Fibroblast of skin of left quadriceps (primary cell): ENCODE data around the gene TMEM69.
A peak's percentile ranks its signal among the peaks of the same experiment; 100 is the strongest.
"Not testable (repeated sequence)": the region's sequence is repeated elsewhere in the genome, so short reads cannot be mapped to it uniquely, and the experiment has no call there.

Source experiments
- DNase-seq, 2 experiments: peaks; one replicate each; pipeline ENCODE4 v3.0.0-alpha.2; 2013; ENCODE audit warnings: low read depth in 2 of 2

The TMEM69 gene

GRCh38 chr1:45678489-45678888 lies 9.5 kb upstream of the TMEM69 start:
- no peak for DNase-seq

DNA sequence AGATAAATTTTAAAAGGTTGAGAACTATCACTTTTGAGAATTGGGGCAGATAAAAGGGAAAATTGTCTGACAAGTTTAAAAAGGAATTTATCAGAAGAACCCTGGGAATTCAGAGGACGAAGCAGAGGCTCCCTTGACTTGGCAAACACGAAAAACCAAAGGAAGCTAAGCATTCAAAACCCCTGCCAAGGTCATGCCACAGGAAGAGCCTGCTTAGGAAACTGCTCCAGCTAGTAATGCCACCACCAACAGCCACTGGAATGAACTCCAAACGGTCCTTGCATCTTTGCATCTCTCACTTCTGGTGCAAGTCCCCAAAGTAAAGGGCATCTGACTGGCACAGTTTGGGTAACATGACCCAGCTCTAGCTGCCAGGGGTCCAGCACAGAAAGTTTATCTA lies 8.9 kb upstream of the TMEM69 start:
- no peak for DNase-seq

GRCh38 chr1:45682942-45683341 lies 5.0 kb upstream of the TMEM69 start:
- no peak for DNase-seq

- no peak for DNase-seq
Measured at GRCh38 chr1:45684402-45684801, 3.6 kb upstream of the TMEM69 start.

GRCh38 chr1:45685308-45686014 lies 2.5 kb upstream of the TMEM69 start:
- no peak for DNase-seq

- no peak for DNase-seq
Measured at GRCh38 chr1:45686015-45686287, 2.0 kb upstream of the TMEM69 start.

DNA sequence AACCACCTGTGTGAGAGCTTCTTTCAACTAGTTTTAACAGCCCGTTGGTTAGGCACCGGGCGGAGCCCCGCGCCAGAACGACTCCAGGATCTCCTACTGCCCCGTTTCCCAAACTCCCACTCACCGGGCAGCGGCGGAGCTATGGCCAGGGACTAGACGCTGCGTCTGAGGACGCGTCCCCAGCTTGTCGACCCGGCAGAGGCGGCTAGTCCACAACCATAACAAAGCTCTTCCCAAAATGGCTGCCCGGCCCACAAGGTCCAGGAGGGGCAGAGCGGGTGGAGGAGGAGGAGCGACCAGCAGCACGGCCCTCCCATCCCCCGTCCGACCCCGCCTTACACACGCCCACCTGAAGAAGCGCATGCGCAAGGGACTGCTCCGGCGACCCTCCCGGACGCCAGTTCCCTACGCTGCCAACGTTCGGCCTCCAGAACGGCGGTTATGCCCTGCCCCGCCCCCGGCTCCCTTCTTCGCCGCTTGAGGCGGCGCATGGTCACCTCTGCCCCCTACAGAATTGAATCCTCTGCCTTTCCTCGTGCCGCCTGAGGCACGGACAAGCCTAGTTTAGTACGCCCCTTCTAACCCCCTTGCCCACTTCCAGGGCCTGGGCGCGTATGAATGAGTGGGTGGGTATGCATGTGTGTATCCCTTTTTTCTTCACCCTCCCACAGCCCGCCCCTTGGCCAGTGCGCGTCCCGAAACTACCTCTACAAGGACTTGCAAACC lies 1.5 kb upstream of the TMEM69 start, which contains the start of gene GPBP1L1:
Gene GPBP1L1, minus strand, starts transcription at position 246 of the 726 bp plus-strand sequence. CDS start 27,446 bp downstream, outside the sequence.
- DNase-seq = peak; percentile 89 to 91

GRCh38 chr1:45687014-45687753 lies 797 bp upstream of the TMEM69 start:
- DNase-seq = peak; percentile 98

- DNase-seq = not testable (repeated sequence)
Measured at GRCh38 chr1:45693811-45694210, 5.8 kb downstream of the TMEM69 start.

- no peak for DNase-seq
Measured at GRCh38 chr1:45694823-45695222, 6.8 kb downstream of the TMEM69 start.

GRCh38 chr1:45704637-45705036 lies 16.7 kb downstream of the TMEM69 start:
- DNase-seq = no peak

DNA sequence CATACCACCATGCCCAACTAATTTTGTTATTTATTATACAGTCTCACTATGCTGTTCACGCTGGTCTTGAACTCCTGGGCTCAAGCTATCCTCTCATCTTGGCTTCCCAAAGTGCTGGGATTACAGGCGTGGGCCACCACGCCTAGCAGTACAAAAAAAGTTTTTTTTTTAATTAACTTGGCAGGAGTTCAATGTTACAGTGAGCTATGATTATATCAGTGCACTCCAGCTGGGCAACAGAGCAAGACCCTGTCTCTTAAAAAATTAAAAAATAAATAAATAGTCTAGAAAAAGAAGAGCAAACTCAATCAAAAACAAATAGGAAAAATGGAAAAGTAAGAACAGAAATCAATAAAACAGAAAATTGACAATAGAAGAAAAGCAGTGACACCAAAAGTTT lies 25.7 kb downstream of the TMEM69 start:
- DNase-seq = no peak

GRCh38 chr1:45716700-45717099 lies 28.7 kb downstream of the TMEM69 start:
- no peak for DNase-seq

DNA sequence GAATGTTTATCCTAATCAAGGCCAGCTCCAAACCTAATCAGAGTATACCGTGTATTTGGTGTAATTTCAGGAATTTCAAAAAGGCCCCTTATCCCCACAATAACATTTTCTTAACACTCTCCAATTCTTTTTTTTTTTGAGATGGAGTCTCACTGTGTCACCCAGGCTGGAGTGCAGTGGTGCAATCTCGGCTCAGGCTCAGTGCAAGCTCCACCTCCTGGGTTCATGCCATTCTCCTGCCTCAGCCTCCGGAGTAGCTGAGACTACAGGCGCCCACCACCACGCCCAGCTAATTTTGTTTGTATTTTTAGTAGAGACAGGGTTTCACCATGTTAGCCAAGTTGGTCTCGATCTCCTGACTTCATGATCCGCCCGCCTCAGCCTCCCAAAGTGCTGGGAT lies 29.4 kb downstream of the TMEM69 start:
- not testable (repeated sequence) for DNase-seq

DNA sequence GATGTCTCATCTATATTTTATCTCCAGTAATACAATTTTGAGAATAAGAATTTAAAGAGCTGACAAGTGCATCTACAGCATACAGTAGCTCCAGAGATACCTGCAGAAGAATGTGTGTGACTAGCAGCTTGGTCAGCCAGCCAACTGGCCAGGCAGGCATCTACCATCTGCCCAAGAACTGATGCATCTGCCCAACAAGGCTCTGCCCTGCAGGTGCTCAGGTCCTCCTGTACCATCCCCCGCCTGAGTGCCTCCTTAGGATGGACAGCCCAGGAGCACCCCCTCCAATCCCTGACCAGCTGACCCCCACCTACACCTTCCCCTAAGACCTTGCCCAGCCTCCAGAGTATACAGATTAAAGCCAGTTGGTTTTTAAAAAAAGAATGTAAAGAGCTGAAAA lies 30.3 kb downstream of the TMEM69 start:
- no peak for DNase-seq

- DNase-seq = peak; percentile 24 to 26
Measured at GRCh38 chr1:45721207-45721606, 33.2 kb downstream of the TMEM69 start.

- peak in 1 of 2 experiments; percentile 3 for DNase-seq
Measured at GRCh38 chr1:45722809-45723208, 34.8 kb downstream of the TMEM69 start.

DNA sequence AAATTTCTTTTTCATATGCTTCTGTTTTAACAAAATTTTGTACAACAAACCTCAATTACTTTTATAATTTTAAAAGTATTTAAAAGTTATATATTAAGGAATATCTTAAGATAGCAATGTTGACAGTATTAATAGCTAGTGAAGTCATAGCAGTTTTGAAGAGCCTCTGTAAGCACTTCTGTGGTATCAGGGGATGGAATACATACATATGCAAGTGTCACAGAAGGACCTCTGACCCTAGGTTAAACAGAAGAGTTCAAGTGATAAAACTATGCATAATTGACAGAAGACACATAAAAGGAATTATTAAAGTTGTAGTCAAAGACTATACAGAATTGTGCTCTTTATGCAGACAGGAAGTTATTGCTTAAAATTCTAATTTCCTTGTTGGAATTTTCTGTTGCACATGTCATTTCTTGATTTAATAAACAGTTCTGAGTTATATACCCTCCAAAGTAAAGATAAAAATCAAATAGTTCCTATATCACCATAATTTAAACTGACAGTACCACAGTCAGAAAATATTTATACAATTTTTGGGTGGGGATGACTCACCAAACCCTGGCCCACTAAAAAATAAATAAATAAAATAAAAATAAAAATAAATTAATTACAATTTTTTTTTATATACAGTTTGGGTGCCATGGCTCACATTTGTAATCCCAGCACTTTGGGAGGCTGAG lies 35.4 kb downstream of the TMEM69 start:
- DNase-seq = no peak

GRCh38 chr1:45726007-45726406 lies 38.0 kb downstream of the TMEM69 start:
- DNase-seq = not testable (repeated sequence)

DNA sequence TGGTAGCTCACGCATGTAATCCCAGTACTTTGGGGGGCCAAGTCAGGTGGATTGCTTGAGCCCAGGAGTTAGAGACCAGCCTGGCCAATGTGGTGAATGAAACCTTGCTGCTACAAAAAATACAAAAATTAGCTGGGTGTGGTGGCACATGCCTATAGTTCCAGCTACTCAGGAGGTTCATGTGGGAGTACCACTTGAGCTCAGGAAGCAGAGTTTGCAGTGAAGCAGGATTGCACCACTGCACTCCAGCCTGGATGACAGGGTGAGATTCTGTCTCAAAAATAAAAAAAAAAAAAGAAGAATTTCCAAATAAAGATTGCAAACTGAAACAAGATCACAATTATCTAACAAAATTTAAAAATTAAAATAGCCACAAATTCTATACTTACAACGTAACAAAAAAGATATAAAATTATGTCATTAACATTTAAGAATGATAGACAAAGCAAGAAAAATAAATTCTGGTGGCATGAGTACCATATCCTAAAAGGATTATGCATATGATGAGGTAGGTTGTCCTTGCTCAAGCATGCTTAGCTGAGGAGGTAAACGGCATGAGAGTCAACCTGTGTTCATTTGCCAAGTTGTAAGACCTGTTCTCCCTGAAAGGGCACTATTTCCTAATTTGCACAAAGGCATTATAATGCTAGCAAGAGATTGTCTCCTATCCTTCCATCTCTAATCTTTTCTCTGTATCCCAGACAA lies 42.2 kb downstream of the TMEM69 start:
- DNase-seq = no peak

GRCh38 chr1:45730780-45731319 lies 42.9 kb downstream of the TMEM69 start:
- DNase-seq = no peak
